ENCODE results near the gene PCDH9. TPM values are rescaled to one million over a fixed set of nuclear protein-coding genes. Genes with fewer than 3 reads are reported as not detected.

The PCDH9 gene
- total and polyA plus RNA-seq, 11 donors: 3.0 to 39.6 (median 21.6) TPM

- Histone ChIP-seq H3K36me3 (no peaks in the 10 kb centered on the region), H3K9me3 (no peaks in the 10 kb centered on the region), H3K27me3 (no peaks in the 10 kb centered on the region), H3K4me3 (no peak overlapping the region), H3K4me1 (peaks cover 0 to 4% (median 0%) of the 10 kb centered on the region in 12 donors), H3K27ac (no peak overlapping the region)
- 76 to 87% (median 80%) methylated on average over 7 of the region's 7 CpGs for WGBS, 4 donors
- intact Hi-C loops (cut with DNase I): no loop called here
- TF ChIP-seq POLR2A (IDR thresholded peaks at IDR 0.05): no peak
- TF ChIP-seq CTCF (IDR thresholded peaks at IDR 0.05): no peak
- no peak for DNase-seq
- no peak for ATAC-seq
These were observed 73.4 kb downstream of the PCDH9 start for GRCh38 chr13:67156723-67157060.

- intact Hi-C loops (cut with DNase I): no loop called here
These were observed 74.0 kb downstream of the PCDH9 start for GRCh38 chr13:67155898-67156722.

GRCh38 chr13:67152085-67152484 is 78.1 kb downstream of the PCDH9 start:
- ATAC-seq (no peak), DNase-seq (no peak)
- Histone ChIP-seq H3K4me1 (peaks cover 0 to 18% (median 12%) of the 10 kb centered on the region in 12 donors), H3K27me3 (no peaks in the 10 kb centered on the region), H3K9me3 (no peaks in the 10 kb centered on the region), H3K4me3 (no peak overlapping the region), H3K27ac (no peak overlapping the region), H3K36me3 (no peaks in the 10 kb centered on the region)
- intact Hi-C loops (cut with DNase I): no loop called here
- 85 to 89% (median 88%) methylated on average over 2 of the region's 2 CpGs for WGBS, 4 donors
- TF ChIP-seq POLR2A (IDR thresholded peaks at IDR 0.05) (no peak), CTCF (IDR thresholded peaks at IDR 0.05) (no peak)

More at GRCh38 chr13:67155898-67156722, 74.0 kb downstream of the PCDH9 start:
- TF ChIP-seq POLR2A (IDR thresholded peaks at IDR 0.05) (no peak), CTCF (IDR thresholded peaks at IDR 0.05) (no peak)
- Histone ChIP-seq H3K9me3 (no peaks in the 10 kb centered on the region), H3K36me3 (no peaks in the 10 kb centered on the region), H3K4me3 (no peak overlapping the region), H3K27me3 (no peaks in the 10 kb centered on the region), H3K4me1 (peaks cover 0 to under 1% (median 0%) of the 10 kb centered on the region in 12 donors), H3K27ac (no peak overlapping the region)
- ATAC-seq (no peak), DNase-seq (no peak)
- WGBS, 4 donors: 82 to 88% (median 85%) methylated on average over 24 of the region's 24 CpGs

- Histone ChIP-seq H3K9me3 (no peaks in the 10 kb centered on the region), H3K4me3 (no peak overlapping the region), H3K36me3 (no peaks in the 10 kb centered on the region), H3K27me3 (no peaks in the 10 kb centered on the region), H3K27ac (no peak overlapping the region), H3K4me1 (peaks cover 0 to 23% (median 16%) of the 10 kb centered on the region in 12 donors)
- no peak for ATAC-seq
- TF ChIP-seq CTCF (IDR thresholded peaks at IDR 0.05): no peak
- TF ChIP-seq POLR2A (IDR thresholded peaks at IDR 0.05): no peak
- DNase-seq: no peak
- intact Hi-C loops (cut with DNase I): loop anchor here in 1 of 10 donors (2.0 kb wide), 1 partner anchor 63 kb away; no protein-coding TSS in a partner anchor
These were observed 78.5 kb downstream of the PCDH9 start for GRCh38 chr13:67151652-67152051.

Data from heart left ventricle (tissue), 16 donors.